PC-3 (cell line): ENCODE data around the gene NNT. TPM values are rescaled to one million over a fixed set of nuclear protein-coding genes. Genes with fewer than 3 reads are reported as not detected.

Experiments used
- ATAC-seq: fragments of 200-7000 bp; cut with Tn5 transposase; 2 replicates; pipeline ENCODE4 v1.9.1; 2020; ENCODE audit warnings: mild to moderate bottlenecking, moderate library complexity
- BruUV-seq: library from RNA; stranded (reverse); fragments of 400-500 nt; replicated peaks from 2 replicates; lab custom pipeline; 2021; lab: Mats Ljungman, UMichigan
- CTCF ChIA-PET: fragments of 300-600 bp; sonication (Branson Sonifier 250); formaldehyde crosslinking; loops from one replicate; lab custom pipeline; 2022; ENCODE audit warnings: antibody characterized with exemption; lab: Charles Lee
- POLR2A ChIA-PET: fragments of 300-600 bp; sonication (Branson Sonifier 250); formaldehyde crosslinking; loops from one replicate; lab custom pipeline; 2022; ENCODE audit warnings: antibody characterized with exemption; ENCODE audit not compliant: unreplicated experiment; lab: Charles Lee
- DNase-seq: peaks from one replicate; pipeline ENCODE4 v3.0.0-alpha.2; 2015
- H2AFZ ChIP-seq: fragments of 300-600 bp; sonication (generic); 2 replicates; pipeline ENCODE4 v1.6.0; 2016; ENCODE audit warnings: antibody characterized with exemption, low read length
- H3F3A ChIP-seq: fragments of 300-600 bp; sonication (generic); one replicate; pipeline ENCODE4 v1.6.0; 2017; ENCODE audit warnings: antibody characterized with exemption, low read length, control low read depth, mild to moderate bottlenecking; ENCODE audit not compliant: unreplicated experiment
- H3K27ac ChIP-seq: fragments of 300-600 bp; sonication (generic); 2 replicates; pipeline ENCODE4 v1.5.1; 2016; ENCODE audit warnings: mild to moderate bottlenecking, low read length
- H3K27me3 ChIP-seq: fragments of 300-600 bp; sonication (generic); 2 replicates; pipeline ENCODE4 v1.6.1; 2016; ENCODE audit warnings: low read length, mixed read lengths
- H3K36me3 ChIP-seq: fragments of 300-600 bp; sonication (generic); 2 replicates; pipeline ENCODE4 v1.6.1; 2016; ENCODE audit warnings: low read depth, mixed run types, low read length, mixed read lengths
- H3K4me1 ChIP-seq: fragments of 300-600 bp; sonication (generic); 2 replicates; pipeline ENCODE4 v1.5.1; 2016; ENCODE audit warnings: low read length; ENCODE audit not compliant: insufficient read depth
- H3K4me2 ChIP-seq: fragments of 300-600 bp; sonication (generic); 2 replicates; pipeline ENCODE4 v1.6.0; 2016; ENCODE audit warnings: low read length
- H3K4me3 ChIP-seq: fragments of 300-600 bp; sonication (generic); 2 replicates; pipeline ENCODE4 v1.5.1; 2016; ENCODE audit warnings: mild to moderate bottlenecking, low read length, mixed read lengths
- H3K79me2 ChIP-seq: fragments of 300-600 bp; sonication (generic); 2 replicates; pipeline ENCODE4 v1.6.1; 2017; ENCODE audit warnings: low read length, mixed read lengths
- H3K9ac ChIP-seq: fragments of 300-600 bp; sonication (generic); 2 replicates; pipeline ENCODE4 v1.6.0; 2016; ENCODE audit warnings: mild to moderate bottlenecking, low read length
- H3K9me2 ChIP-seq: fragments of 300-600 bp; sonication (generic); replicated peaks from 2 replicates; pipeline ENCODE4 v1.6.1; 2016; ENCODE audit warnings: mixed run types, low read length, mixed read lengths
- H3K9me3 ChIP-seq: fragments of 300-600 bp; sonication (generic); 2 replicates; pipeline ENCODE4 v1.6.1; 2016; ENCODE audit warnings: low read length, mixed read lengths
- H4K20me1 ChIP-seq: fragments of 300-600 bp; sonication (generic); 2 replicates; pipeline ENCODE4 v1.6.1; 2016; ENCODE audit warnings: low read length, mixed read lengths
- CTCF ChIP-seq: fragments of 300-600 bp; sonication (generic); conservative IDR thresholded peaks from 2 replicates; pipeline ENCODE4 v1.5.1; 2017; ENCODE audit warnings: antibody characterized with exemption, low read depth, mild to moderate bottlenecking, low read length
- EZH2 ChIP-seq: fragments of 300-600 bp; sonication (generic); IDR thresholded peaks from one replicate; pipeline ENCODE4 v1.6.1; 2017; ENCODE audit warnings: antibody characterized with exemption, mild to moderate bottlenecking, low read length; ENCODE audit not compliant: unreplicated experiment
- EZH2phosphoT487 ChIP-seq: fragments of 300-600 bp; sonication (generic); IDR thresholded peaks from 2 replicates; pipeline ENCODE4 v1.6.1; 2018; ENCODE audit warnings: mild to moderate bottlenecking, antibody characterized with exemption, low read length, borderline replicate concordance
- intact Hi-C: fragments of 100-400 bp; cut with micrococcal nuclease; formaldehyde crosslinking; loops from 2 replicates; pipeline ENCODE4 v1.9.0; 2023
- total RNA-seq: library from RNA; depleted of rRNA; stranded (reverse); fragments of >200 nt; gene quantifications from 2 replicates; pipeline ENCODE4 v1.2.3, GENCODE V29; 2014

The NNT gene
- total RNA-seq, 1 experiment from 2014 or later = 15.6 TPM

GRCh38 chr5:43601454-43602260 is 1.3 kb upstream of the NNT start:
- H4K20me1 ChIP-seq = no peaks in the 10 kb centered on the region
- no peaks in the 10 kb centered on the region for H3K36me3 ChIP-seq
- no peaks in the 10 kb centered on the region for H3K9me3 ChIP-seq
- ChIA-PET POLR2A (no interaction called here), CTCF (no interaction called here)
- H3K4me1 ChIP-seq = peaks cover 22% of the 10 kb centered on the region
- peak overlapping the region; percentile 99 for H2AFZ ChIP-seq
- intact Hi-C loops = loop anchor here (2.0 kb wide), 1 partner anchor 45 kb away; the partner anchor contains the start of gene PAIP1
- ATAC-seq = no peak
- no peak overlapping the region for H3K27ac ChIP-seq
- BruUV-seq = no TSS peak
- H3K9me2 ChIP-seq = no peaks in the 10 kb centered on the region
- H3K9ac ChIP-seq = peak overlapping the region; percentile 83
- H3K27me3 ChIP-seq = no peaks in the 10 kb centered on the region
- peak; percentile 42 for DNase-seq
- H3K4me3 ChIP-seq = peak overlapping the region; percentile 75
- TF ChIP-seq EZH2 (no peak), EZH2phosphoT487 (no peak), CTCF (no peak)
- peak overlapping the region; percentile 93 for H3K4me2 ChIP-seq
- peaks cover 18% of the 10 kb centered on the region; the same call in 1 of the 2 replicates for H3K79me2 ChIP-seq
- no peaks in the 10 kb centered on the region for H3F3A ChIP-seq

GRCh38 chr5:43603344-43604217 is 601 bp downstream of the NNT start:
- H3K9me3 ChIP-seq = no peaks in the 10 kb centered on the region
- H3K9ac ChIP-seq = peak overlapping the region; percentile 83
- ChIA-PET CTCF (interaction anchor here (1.4 kb wide), 1 partner anchor 28 kb away, joined by 4 read pairs; no protein-coding TSS in a partner anchor), POLR2A (no interaction called here)
- no peak for TF ChIP-seq CTCF
- no peaks in the 10 kb centered on the region for H3F3A ChIP-seq
- intact Hi-C loops = loop anchor here (2.0 kb wide), 1 partner anchor 47 kb away; the partner anchor contains the start of gene PAIP1
- no peaks in the 10 kb centered on the region for H3K9me2 ChIP-seq
- H3K27ac ChIP-seq = no peak overlapping the region
- H3K27me3 ChIP-seq = no peaks in the 10 kb centered on the region
- TSS peak; percentile 24 for BruUV-seq
- ATAC-seq (peak; percentile 9), DNase-seq (no peak)
- H3K4me2 ChIP-seq = peak overlapping the region; percentile 93
- H3K4me3 ChIP-seq = peak overlapping the region; percentile 75
- H4K20me1 ChIP-seq = no peaks in the 10 kb centered on the region
- no peaks in the 10 kb centered on the region for H3K36me3 ChIP-seq
- peaks cover 18% of the 10 kb centered on the region; the same call in 1 of the 2 replicates for H3K79me2 ChIP-seq
- H2AFZ ChIP-seq = peak overlapping the region; percentile 99
- H3K4me1 ChIP-seq = peaks cover 22% of the 10 kb centered on the region
